ENCODE results near the gene TBC1D5. TPM values are rescaled to one million over a fixed set of nuclear protein-coding genes. Genes with fewer than 3 reads are reported as not detected.

Gene TBC1D5
- total RNA-seq, 1 experiment from 2014 or later = 43.3 TPM

DNA sequence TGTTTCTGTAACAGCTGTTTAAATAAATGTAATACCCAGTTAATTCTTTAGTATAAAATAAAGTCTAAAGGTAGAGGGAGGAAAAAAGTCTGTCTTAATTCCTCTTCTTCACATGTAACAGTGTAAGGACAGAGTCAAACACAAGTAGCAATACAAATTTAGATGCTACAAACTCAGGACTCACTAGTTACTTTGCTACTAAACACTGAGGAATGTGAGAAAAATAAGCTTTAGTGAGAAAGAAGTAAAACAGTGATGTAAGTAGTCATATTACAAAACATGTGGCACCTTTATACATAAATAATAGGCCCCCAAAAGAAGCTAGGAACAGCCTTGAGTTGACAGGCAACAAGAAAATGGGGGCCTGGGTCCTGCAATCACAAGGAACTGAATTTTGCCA lies 113.0 kb downstream of the TBC1D5 start:
- DNase-seq (ENCODE audit: unreplicated experiment) = no peak
- intact Hi-C loops (cut with micrococcal nuclease) = no loop called here
- CTCF ChIA-PET = interaction anchor here (0.6 to 1.3 kb wide), 4 partner anchors 16 to 160 kb away, joined by 3 to 5 read pairs (median 4); no protein-coding TSS in a partner anchor
- POLR2A ChIA-PET = interaction anchor here (1.0 kb wide), 1 partner anchor 10 kb away, joined by 3 read pairs; no protein-coding TSS in a partner anchor
- Mint-ChIP-seq H3K27me3 (ENCODE audit: insufficient read depth, unreplicated experiment) (no peaks in the 10 kb centered on the region), H3K4me1 (ENCODE audit: insufficient read depth, unreplicated experiment) (peaks cover 4% of the 10 kb centered on the region), H3K27ac (ENCODE audit: low read depth, unreplicated experiment) (no peak overlapping the region), H3K4me3 (ENCODE audit: unreplicated experiment) (no peak overlapping the region), H3K36me3 (ENCODE audit: insufficient read depth, unreplicated experiment) (no peaks in the 10 kb centered on the region), H3K9me3 (ENCODE audit: unreplicated experiment) (no peaks in the 10 kb centered on the region)
- no TSS peak for BruUV-seq (replicated peaks)
- TF ChIP-seq CTCF (IDR thresholded peaks at IDR 0.05; ENCODE audit: unreplicated experiment) = no peak

DNA sequence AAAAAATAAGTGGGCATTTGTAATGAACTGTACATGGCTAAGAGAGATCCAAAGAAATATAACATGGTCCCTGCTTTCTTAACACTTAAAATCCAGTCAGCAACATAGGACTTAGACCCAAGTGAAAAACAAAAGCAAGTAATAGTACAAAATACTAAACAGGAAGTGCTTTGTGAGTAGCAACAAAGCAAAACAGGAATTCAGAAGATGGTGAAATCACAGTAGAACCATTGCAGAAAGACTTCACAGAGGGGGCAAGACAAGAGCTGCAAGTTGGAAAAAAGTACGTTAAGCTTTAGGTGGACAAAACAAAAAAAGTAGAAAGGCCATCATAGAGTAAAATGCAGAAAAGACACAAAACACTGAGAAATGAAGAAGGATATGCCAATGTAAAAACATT lies 116.0 kb downstream of the TBC1D5 start:
- peaks cover 5% of the 10 kb centered on the region for H3K4me1 Mint-ChIP-seq (ENCODE audit: insufficient read depth, unreplicated experiment)
- ChIA-PET CTCF (interaction anchor here (0.6 to 0.7 kb wide), 3 partner anchors 37 to 132 kb away, joined by 3 read pairs; no protein-coding TSS in a partner anchor), POLR2A (interaction anchor here (0.7 kb wide), 1 partner anchor 19 kb away, joined by 3 read pairs; no protein-coding TSS in a partner anchor)
- no peaks in the 10 kb centered on the region for H3K36me3 Mint-ChIP-seq (ENCODE audit: insufficient read depth, unreplicated experiment)
- no peak overlapping the region for H3K4me3 Mint-ChIP-seq (ENCODE audit: unreplicated experiment)
- no peak for DNase-seq (ENCODE audit: unreplicated experiment)
- H3K27me3 Mint-ChIP-seq (ENCODE audit: insufficient read depth, unreplicated experiment) = no peaks in the 10 kb centered on the region
- intact Hi-C loops (cut with micrococcal nuclease) = no loop called here
- no peak for TF ChIP-seq CTCF (IDR thresholded peaks at IDR 0.05; ENCODE audit: unreplicated experiment)
- no peak overlapping the region for H3K27ac Mint-ChIP-seq (ENCODE audit: low read depth, unreplicated experiment)
- no peaks in the 10 kb centered on the region for H3K9me3 Mint-ChIP-seq (ENCODE audit: unreplicated experiment)
- no TSS peak for BruUV-seq (replicated peaks)

DNA sequence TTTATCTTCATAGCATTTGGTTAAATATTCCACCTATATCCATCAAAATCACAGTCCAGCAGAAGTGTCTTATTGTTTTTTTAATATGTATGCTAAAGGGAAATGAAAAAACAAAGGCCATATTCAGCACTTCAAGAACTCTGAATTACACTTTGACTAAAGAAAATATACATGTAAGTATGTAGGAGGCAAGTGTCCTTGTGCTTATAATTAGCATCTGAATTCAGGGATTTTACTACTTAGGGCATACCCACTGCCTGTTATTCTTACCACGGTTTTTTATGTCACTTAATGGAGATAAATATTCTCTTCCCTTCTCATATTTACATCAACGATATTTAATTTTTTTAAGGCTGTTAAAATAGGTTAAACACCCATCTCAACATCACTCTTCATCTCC lies 117.3 kb downstream of the TBC1D5 start:
- ChIA-PET CTCF (no interaction called here), POLR2A (no interaction called here)
- DNase-seq (ENCODE audit: unreplicated experiment) = no peak
- peaks cover 5% of the 10 kb centered on the region for H3K4me1 Mint-ChIP-seq (ENCODE audit: insufficient read depth, unreplicated experiment)
- H3K4me3 Mint-ChIP-seq (ENCODE audit: unreplicated experiment) = no peak overlapping the region
- intact Hi-C loops (cut with micrococcal nuclease) = no loop called here
- no TSS peak for BruUV-seq (replicated peaks)
- no peak for TF ChIP-seq CTCF (IDR thresholded peaks at IDR 0.05; ENCODE audit: unreplicated experiment)
- H3K9me3 Mint-ChIP-seq (ENCODE audit: unreplicated experiment) = no peaks in the 10 kb centered on the region
- H3K27ac Mint-ChIP-seq (ENCODE audit: low read depth, unreplicated experiment) = no peak overlapping the region
- no peaks in the 10 kb centered on the region for H3K36me3 Mint-ChIP-seq (ENCODE audit: insufficient read depth, unreplicated experiment)
- H3K27me3 Mint-ChIP-seq (ENCODE audit: insufficient read depth, unreplicated experiment) = no peaks in the 10 kb centered on the region

- H3K4me3 Mint-ChIP-seq (ENCODE audit: unreplicated experiment) = no peak overlapping the region
- ChIA-PET POLR2A (no interaction called here), CTCF (interaction anchor here (0.5 kb wide), 1 partner anchor 342 kb away, joined by 4 read pairs; no protein-coding TSS in a partner anchor)
- H3K27me3 Mint-ChIP-seq (ENCODE audit: insufficient read depth, unreplicated experiment) = no peaks in the 10 kb centered on the region
- DNase-seq (ENCODE audit: unreplicated experiment) = no peak
- H3K27ac Mint-ChIP-seq (ENCODE audit: low read depth, unreplicated experiment) = no peak overlapping the region
- no peak for TF ChIP-seq CTCF (IDR thresholded peaks at IDR 0.05; ENCODE audit: unreplicated experiment)
- intact Hi-C loops (cut with micrococcal nuclease) = no loop called here
- BruUV-seq (replicated peaks) = no TSS peak
- no peaks in the 10 kb centered on the region for H3K9me3 Mint-ChIP-seq (ENCODE audit: unreplicated experiment)
- H3K36me3 Mint-ChIP-seq (ENCODE audit: insufficient read depth, unreplicated experiment) = no peaks in the 10 kb centered on the region
- peaks cover 5% of the 10 kb centered on the region for H3K4me1 Mint-ChIP-seq (ENCODE audit: insufficient read depth, unreplicated experiment)
These were observed 119.0 kb downstream of the TBC1D5 start for GRCh38 chr3:17623464-17623863.
